IPS-20b (cell line): ENCODE measurements around the gene ASCL1.

Experiments used
- H3K27ac ChIP-seq: one replicate; pipeline ENCODE4 v1.5.1; 2013; ENCODE audit warnings: low read length
- H3K27me3 ChIP-seq: 2 replicates; pipeline ENCODE4 v1.6.1; 2013; ENCODE audit warnings: mild to moderate bottlenecking, low read length, inconsistent platforms; ENCODE audit not compliant: insufficient read depth
- H3K36me3 ChIP-seq: 2 replicates; pipeline ENCODE4 v1.6.1; 2013; ENCODE audit warnings: low read depth, mild to moderate bottlenecking, inconsistent platforms, low read length, moderate library complexity; ENCODE audit not compliant: insufficient read depth
- H3K4me1 ChIP-seq: 2 replicates; pipeline ENCODE4 v1.6.1; 2013; ENCODE audit warnings: mild to moderate bottlenecking, control low read depth, inconsistent platforms, low read length, moderate library complexity; ENCODE audit not compliant: insufficient read depth
- H3K4me3 ChIP-seq: 2 replicates; pipeline ENCODE4 v1.5.1; 2013; ENCODE audit warnings: mild to moderate bottlenecking, low read length, inconsistent platforms
- H3K9ac ChIP-seq: 2 replicates; pipeline ENCODE4 v1.6.1; 2013; ENCODE audit warnings: low read depth, mild to moderate bottlenecking, inconsistent platforms, low read length, moderate library complexity
- H3K9me3 ChIP-seq: 2 replicates; pipeline ENCODE4 v1.6.1; 2013; ENCODE audit warnings: mild to moderate bottlenecking, low read depth, low read length, inconsistent platforms; ENCODE audit not compliant: insufficient read depth

Gene ASCL1

DNA sequence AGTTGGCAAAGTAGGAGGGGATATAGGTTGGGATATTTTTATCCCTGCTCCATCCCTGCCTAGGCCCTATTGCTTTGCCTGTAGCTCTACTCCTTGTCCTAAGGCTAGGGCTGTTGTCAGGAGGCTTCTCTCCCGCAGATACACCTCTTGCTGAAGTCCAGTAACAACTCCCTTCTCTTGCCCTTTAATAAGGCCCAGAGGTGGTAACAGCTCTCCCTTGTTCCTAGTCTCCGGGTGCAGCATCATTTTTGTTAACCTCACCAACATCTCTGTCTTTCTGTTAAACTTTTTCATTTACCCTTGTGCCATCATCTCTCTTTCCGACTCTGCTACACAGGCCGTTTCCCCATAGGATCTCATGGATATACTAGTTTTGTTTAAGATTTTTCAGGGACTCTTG is 6.3 kb downstream of the ASCL1 start:
- Histone ChIP-seq H3K36me3 (no peaks in the 10 kb centered on the region), H3K27me3 (peaks cover 100% of the 10 kb centered on the region), H3K9ac (no peak overlapping the region), H3K4me3 (no peak overlapping the region), H3K4me1 (peaks cover 19% of the 10 kb centered on the region; the same call in 1 of the 2 replicates), H3K9me3 (peaks cover 11% of the 10 kb centered on the region), H3K27ac (no peak overlapping the region)

DNA sequence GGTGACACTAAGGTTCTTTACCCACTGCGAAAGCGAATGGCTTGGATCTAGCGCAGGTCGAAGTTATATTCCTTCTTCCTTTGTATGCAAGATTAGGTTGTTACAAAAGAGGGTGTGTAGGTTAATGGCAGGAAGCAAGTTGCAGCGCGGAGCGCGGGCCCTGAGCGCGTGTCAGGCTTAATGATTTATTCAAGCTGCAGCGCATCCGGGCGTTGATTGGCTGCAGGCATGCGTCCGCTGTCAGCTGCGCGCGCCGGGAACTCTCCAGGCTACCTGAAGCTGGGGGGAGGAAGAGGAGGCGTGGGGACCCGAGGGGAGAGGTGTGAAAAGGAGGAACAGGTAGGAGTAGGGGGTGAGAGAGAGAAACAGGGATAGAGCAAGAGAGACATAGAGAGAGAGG is 7.4 kb downstream of the ASCL1 start:
- Histone ChIP-seq H3K36me3 (no peaks in the 10 kb centered on the region), H3K27ac (no peak overlapping the region), H3K27me3 (peaks cover 98% of the 10 kb centered on the region), H3K9ac (no peak overlapping the region), H3K9me3 (peaks cover 11% of the 10 kb centered on the region), H3K4me1 (peaks cover 18% of the 10 kb centered on the region; the same call in 1 of the 2 replicates), H3K4me3 (peak overlapping the region; percentile 57; the same call in 1 of the 2 replicates)

DNA sequence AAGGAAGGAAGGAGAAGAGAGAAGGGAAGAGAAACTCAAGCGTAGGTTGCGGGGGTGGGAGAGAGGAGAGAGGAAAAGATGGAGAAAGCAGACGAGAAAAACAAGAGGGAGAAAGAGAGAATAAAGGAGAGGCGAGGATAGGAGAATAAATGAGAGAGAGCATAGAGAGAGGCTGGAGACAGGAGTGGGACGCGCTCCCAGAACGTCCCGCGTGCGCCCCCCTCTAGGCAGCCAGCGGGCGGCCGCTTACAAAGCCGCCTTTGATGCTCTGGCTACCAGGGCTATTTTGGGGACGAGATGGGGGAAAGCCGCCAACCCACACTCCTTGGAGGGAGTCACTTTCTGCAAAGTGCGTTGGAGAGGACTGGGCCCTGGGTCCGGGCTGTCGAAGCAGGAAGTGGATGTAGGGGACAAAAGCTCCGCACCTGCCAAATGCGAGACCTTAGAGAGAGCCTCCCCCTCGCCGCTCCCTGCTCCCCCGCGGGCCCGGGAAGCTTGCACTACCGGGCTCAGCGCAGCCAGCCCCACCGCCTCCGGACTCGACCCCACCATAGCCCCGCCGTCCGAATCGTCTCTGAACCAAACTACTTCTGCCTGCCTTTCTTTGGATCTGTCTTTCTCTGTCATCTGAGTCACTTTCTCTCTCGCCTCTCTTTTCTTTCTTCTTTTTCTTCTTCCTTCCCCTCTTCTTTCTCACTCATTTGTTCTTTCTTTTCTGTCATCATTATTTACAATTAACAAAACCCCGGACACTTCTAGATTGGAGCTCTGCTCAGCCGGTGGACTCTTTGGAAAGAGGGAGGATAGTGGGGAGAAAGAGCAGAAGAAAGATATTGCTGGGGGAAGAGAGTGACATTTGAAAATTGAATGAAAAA is 8.0 kb downstream of the ASCL1 start:
- H3K9me3 ChIP-seq = peaks cover 11% of the 10 kb centered on the region
- peaks cover 98% of the 10 kb centered on the region for H3K27me3 ChIP-seq
- H3K4me1 ChIP-seq = peaks cover 19% of the 10 kb centered on the region; the same call in 1 of the 2 replicates
- no peaks in the 10 kb centered on the region for H3K36me3 ChIP-seq
- peak overlapping the region; percentile 57; the same call in 1 of the 2 replicates for H3K4me3 ChIP-seq
- no peak overlapping the region for H3K9ac ChIP-seq
- no peak overlapping the region for H3K27ac ChIP-seq

DNA sequence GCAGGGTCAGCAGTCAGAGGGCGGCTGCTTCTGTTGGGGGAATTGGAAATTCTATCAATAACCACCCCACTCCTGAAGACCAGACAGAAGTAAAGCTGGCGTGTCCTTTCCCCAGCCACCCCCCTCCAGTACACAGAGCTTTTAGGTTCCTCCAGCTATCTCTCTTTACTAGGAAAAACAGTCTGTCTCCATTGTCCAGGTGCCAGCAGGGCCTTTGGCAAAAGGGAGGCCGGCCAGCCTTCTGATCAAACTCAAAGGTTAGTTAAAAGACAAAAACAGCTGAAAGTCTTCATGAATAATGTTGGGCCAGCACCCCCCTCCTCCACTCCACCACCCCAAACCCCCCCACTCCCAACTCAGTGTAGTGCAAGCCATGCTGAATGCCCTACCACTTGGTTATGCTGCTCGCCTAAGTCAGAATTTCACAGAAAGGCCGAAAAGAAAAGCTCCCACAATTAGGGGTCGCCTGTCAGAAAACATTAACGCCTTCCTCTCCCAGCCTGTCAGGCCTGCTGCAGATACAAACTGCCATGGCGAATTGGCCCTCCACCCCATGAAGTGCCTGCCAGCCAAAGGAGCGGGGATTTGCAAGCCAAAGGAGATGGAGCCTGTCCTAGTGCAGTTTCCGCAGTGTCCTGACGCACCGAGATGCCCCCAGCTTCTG is 8.9 kb downstream of the ASCL1 start:
- Histone ChIP-seq H3K9me3 (peaks cover 11% of the 10 kb centered on the region), H3K4me1 (peaks cover 24% of the 10 kb centered on the region; the same call in 1 of the 2 replicates), H3K27me3 (peaks cover 92% of the 10 kb centered on the region), H3K27ac (no peak overlapping the region), H3K36me3 (no peaks in the 10 kb centered on the region), H3K9ac (no peak overlapping the region), H3K4me3 (no peak overlapping the region)

DNA sequence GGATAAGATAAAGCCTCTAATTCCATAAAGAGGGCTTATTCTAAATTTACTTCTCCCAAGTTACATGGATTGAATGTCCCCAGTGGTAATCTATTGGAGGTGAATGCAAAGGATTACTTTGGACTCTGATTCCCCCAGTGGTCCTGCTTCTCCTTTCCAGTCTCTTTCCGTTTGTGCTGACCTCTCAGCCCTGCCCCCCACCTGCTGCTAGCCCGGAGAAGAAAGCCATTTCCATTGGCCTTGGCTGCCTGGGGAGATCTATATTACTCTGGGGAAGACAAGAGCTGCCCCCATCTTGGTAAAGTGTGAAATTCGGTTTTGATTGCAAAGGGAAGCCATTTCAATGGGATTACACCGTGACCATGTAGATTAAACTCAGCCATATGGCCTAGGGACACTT is 13.3 kb downstream of the ASCL1 start:
- no peak overlapping the region for H3K9ac ChIP-seq
- H3K9me3 ChIP-seq = no peaks in the 10 kb centered on the region
- H3K27ac ChIP-seq = no peak overlapping the region
- H3K36me3 ChIP-seq = no peaks in the 10 kb centered on the region
- peaks cover 8% of the 10 kb centered on the region; the same call in 1 of the 2 replicates for H3K4me1 ChIP-seq
- H3K4me3 ChIP-seq = no peak overlapping the region
- peaks cover 77% of the 10 kb centered on the region for H3K27me3 ChIP-seq

DNA sequence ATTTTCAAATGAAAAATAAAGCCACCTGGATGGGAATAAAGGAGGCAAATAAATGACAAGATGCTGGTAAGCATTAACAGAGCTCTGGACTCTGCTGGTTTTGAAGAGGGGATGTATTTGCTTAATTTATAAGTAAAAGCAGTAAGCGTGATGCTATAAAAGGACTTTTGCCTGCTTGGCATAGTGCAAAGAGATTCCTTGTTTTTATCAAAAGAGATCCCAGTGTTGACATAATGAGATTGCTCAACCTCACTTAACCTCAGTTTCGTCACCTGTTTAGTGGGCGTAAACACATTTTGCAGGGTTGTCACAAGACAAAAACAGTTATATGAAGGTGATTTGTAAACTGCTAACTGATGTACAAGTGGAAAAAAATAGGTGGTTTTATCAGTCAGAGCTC is 13.8 kb downstream of the ASCL1 start:
- Histone ChIP-seq H3K9me3 (no peaks in the 10 kb centered on the region), H3K27me3 (peaks cover 73% of the 10 kb centered on the region)

DNA sequence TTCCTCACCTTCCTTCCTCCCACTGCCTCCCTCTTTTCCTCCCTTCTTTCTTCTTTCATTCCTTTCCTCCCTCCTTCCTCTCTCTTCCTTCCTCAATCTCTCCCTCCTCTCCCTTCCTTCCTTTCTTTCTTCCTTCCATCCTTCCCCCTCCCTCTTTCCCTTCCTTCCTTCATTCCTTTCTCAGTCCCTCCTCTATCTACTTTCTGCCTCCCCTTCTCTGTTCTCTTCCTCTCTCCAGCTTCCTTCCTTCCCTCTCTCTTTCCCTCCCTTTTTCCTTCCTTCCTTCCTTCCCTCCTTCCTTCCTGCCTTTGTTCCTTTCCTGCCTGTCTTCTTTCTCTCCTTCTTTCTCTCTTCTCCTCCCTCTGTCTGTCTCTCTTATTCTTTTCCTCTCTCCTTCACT is 16.1 kb downstream of the ASCL1 start:
- Histone ChIP-seq H3K9ac (no peak overlapping the region), H3K4me1 (peaks cover 6% of the 10 kb centered on the region; the same call in 1 of the 2 replicates), H3K36me3 (no peaks in the 10 kb centered on the region), H3K9me3 (no peaks in the 10 kb centered on the region), H3K27me3 (peaks cover 49% of the 10 kb centered on the region), H3K4me3 (no peak overlapping the region), H3K27ac (no peak overlapping the region)

More for the DNA sequence above, 13.8 kb downstream of the ASCL1 start:
- H3K4me3 ChIP-seq = no peak overlapping the region
- peaks cover 6% of the 10 kb centered on the region; the same call in 1 of the 2 replicates for H3K4me1 ChIP-seq
- no peaks in the 10 kb centered on the region for H3K36me3 ChIP-seq
- H3K27ac ChIP-seq = no peak overlapping the region
- no peak overlapping the region for H3K9ac ChIP-seq

DNA sequence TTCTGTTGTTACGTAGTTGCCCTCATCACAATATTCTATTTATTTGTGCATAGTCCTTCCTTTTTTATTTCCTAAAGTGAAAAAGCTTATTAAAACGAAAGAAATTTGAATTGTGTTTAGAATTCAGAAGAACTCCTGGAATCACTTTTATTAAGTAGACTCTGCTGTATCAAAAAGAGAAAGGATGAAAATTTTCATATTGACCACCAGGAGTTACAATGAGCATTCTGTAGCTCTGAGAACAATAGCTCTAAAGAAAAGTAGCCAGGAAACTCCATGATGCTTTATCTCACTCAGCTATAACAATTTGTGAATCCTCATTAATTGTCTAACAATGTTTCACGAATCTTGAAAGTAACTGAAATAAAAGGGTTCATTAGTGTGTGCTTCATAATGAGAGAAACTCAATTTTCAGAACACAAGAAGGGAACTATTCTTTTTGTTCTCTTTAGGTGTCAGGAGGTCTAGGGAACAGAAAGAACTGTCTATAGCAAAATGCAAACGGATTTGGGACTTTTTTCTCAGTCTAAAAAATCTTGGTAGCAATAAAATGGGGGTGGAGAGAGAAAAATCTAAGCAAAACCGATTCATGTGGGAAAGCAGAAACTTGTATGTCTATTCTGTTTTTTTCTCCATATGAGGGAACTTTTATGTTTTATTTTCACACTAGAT is 19.3 kb downstream of the ASCL1 start:
- Histone ChIP-seq H3K4me3 (no peak overlapping the region), H3K27ac (no peak overlapping the region), H3K9ac (no peak overlapping the region), H3K9me3 (no peaks in the 10 kb centered on the region), H3K4me1 (no peaks in the 10 kb centered on the region), H3K27me3 (peaks cover 26% of the 10 kb centered on the region), H3K36me3 (no peaks in the 10 kb centered on the region)

DNA sequence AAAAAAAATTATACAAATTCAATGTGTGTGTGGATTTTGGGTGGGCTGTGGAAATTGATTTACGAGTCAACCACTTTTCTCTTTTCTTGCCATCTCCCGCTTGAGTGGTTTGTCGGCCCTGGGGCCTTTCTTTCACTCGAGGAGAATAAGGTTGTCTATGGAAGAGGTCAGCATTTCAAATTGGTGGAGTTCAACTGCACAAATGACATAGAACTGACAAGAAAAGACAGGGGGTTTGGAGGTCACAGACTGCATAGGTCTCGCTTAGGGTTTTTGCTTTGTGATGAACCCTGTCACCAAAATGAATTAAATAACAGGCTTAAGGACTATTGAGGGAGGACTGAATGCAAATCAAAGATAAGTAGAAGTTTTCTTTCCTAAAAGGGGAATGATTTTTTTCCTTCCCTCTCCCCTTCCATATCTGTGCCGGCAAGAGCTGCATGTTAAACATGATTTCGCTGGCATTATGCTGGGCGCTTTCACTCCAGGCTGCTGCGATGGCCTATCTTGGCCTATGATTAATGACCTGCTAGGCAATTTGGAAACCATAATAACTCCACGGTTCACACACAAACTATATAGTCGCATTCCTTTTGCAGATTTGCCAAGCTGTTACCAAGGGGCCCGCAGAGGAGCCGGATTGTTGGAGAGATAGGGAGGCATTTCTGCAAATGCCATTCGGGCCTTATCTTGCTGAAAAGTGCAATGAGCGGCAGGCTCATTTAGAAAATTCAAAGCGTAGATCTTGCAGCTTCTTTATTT is 20.7 kb downstream of the ASCL1 start:
- H3K27me3 ChIP-seq = peaks cover 12% of the 10 kb centered on the region
- H3K4me1 ChIP-seq = no peaks in the 10 kb centered on the region
- no peak overlapping the region for H3K4me3 ChIP-seq
- no peak overlapping the region for H3K27ac ChIP-seq
- no peaks in the 10 kb centered on the region for H3K36me3 ChIP-seq
- no peaks in the 10 kb centered on the region for H3K9me3 ChIP-seq
- H3K9ac ChIP-seq = no peak overlapping the region

DNA sequence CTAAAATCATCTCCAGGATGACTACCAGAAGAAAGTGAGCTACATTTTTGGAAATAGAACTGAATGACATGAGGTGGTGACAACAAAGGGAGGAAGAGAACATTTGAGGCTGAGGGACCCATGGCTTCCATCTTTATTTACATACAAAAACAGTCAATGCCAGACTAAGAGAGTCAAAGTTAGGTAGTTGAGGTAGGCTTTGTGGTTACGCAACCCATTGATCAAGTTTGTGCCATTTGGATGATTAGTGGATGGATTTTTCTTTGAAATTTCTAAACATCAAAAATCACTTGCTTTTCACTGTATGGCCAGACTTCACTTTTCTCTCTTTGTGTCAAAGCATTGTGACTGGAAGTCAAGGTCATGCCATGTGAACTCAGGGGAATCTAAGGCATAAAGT is 22.9 kb downstream of the ASCL1 start:
- H3K4me1 ChIP-seq = no peaks in the 10 kb centered on the region
- no peaks in the 10 kb centered on the region for H3K36me3 ChIP-seq
- no peaks in the 10 kb centered on the region for H3K27me3 ChIP-seq
- H3K4me3 ChIP-seq = no peak overlapping the region
- no peak overlapping the region for H3K9ac ChIP-seq
- no peaks in the 10 kb centered on the region for H3K9me3 ChIP-seq
- no peak overlapping the region for H3K27ac ChIP-seq

DNA sequence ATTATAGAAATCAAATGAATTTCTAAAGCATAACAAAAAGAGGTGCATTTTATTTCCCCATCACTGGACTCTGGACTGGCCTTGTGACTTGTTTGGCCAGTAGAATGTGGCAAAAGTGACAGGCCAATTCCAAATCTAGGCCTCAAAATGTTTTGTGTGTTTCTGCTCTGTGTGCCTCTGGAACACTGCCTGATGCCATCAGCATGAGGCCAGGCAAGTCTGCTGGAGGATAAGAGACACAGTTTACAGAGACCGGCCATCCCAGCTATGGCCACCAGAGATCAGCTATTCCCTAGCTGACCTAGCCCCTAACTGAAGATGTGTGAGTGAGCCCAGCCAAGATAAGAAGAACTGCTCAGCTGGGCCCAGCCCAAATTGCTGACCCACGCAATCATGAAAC is 32.9 kb downstream of the ASCL1 start:
- Histone ChIP-seq H3K27me3 (no peaks in the 10 kb centered on the region), H3K9me3 (no peaks in the 10 kb centered on the region), H3K36me3 (no peaks in the 10 kb centered on the region), H3K9ac (no peak overlapping the region), H3K4me3 (no peak overlapping the region), H3K4me1 (no peaks in the 10 kb centered on the region), H3K27ac (no peak overlapping the region)
